Measurements from ENCODE around the gene USP53. TPM values are rescaled to one million over a fixed set of nuclear protein-coding genes. Genes with fewer than 3 reads are reported as not detected.

Gene USP53
- total RNA-seq, 1 experiment from 2014 or later = 68.0 TPM

DNA sequence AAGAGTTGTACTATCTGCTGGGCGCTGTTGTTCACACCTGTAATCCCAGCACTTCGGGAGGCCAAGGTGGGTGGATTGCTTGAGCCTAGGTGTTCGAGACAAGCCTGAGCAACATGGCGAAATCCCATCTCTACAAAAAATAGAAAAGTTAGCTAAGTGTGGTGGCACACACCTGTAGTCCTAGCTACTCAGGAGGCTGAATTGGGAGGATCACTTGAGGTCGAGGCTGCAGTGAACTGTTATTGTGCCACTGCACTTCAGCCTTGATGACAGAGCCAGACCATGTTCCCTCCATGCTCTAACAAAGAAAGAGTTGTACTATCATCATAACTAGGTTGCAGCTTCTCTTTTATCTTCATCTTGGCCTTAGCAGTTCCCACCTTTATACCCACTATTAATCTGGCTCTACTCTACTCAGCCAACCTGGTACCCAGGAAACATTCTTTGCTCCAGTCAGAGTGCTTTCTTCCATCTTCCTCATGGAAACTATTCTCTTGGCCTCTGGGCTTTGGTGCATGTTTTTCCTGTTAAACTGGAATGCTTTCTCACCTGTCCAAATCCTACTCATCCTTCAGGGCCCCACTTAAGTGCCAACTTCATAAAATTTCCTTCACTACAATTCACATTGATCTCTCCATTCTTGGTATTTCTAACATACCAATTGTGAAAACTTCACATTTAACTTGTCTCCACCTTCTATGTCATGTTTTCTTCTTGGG lies 91.2 kb downstream of the USP53 start:
- H3K4me3 Mint-ChIP-seq (ENCODE audit: unreplicated experiment) = no peak overlapping the region
- no peaks in the 10 kb centered on the region for H3K27me3 Mint-ChIP-seq (ENCODE audit: insufficient read depth, unreplicated experiment)
- CTCF ChIA-PET = interaction anchor here (0.6 to 0.9 kb wide), 2 partner anchors 10 to 13 kb away, joined by 3 read pairs; no protein-coding TSS in a partner anchor
- TF ChIP-seq CTCF (IDR thresholded peaks at IDR 0.05; ENCODE audit: unreplicated experiment) = no peak
- POLR2A ChIA-PET = no interaction called here
- no TSS peak for BruUV-seq (replicated peaks)
- intact Hi-C loops (cut with micrococcal nuclease) = no loop called here
- H3K4me1 Mint-ChIP-seq (ENCODE audit: insufficient read depth, unreplicated experiment) = peaks cover 6% of the 10 kb centered on the region
- no peaks in the 10 kb centered on the region for H3K9me3 Mint-ChIP-seq (ENCODE audit: unreplicated experiment)
- no peak for DNase-seq (ENCODE audit: unreplicated experiment)
- H3K27ac Mint-ChIP-seq (ENCODE audit: low read depth, unreplicated experiment) = no peak overlapping the region
- H3K36me3 Mint-ChIP-seq (ENCODE audit: insufficient read depth, unreplicated experiment) = peaks cover 10% of the 10 kb centered on the region

DNA sequence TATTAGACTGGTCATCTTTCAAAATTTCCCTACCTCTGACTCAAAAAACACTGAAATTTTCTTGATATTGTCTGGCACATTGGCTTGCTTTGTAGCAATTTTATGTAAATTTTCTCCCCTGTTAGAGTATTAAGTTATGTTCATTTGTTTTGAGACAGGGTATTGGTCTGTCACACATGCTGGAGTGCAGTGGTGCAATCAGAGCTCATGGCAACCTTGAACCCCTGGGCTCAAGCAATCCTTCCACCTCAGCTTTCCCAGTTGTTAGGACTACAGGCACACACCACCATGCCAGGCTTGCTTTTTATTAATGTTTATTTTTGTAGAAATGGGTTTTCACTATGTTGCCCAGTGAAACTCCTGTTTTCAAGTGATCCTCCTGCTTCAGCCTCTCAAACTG lies 91.9 kb downstream of the USP53 start:
- Mint-ChIP-seq H3K36me3 (ENCODE audit: insufficient read depth, unreplicated experiment) (peaks cover 7% of the 10 kb centered on the region), H3K9me3 (ENCODE audit: unreplicated experiment) (no peaks in the 10 kb centered on the region), H3K27me3 (ENCODE audit: insufficient read depth, unreplicated experiment) (no peaks in the 10 kb centered on the region), H3K4me1 (ENCODE audit: insufficient read depth, unreplicated experiment) (no peaks in the 10 kb centered on the region), H3K4me3 (ENCODE audit: unreplicated experiment) (no peak overlapping the region), H3K27ac (ENCODE audit: low read depth, unreplicated experiment) (no peak overlapping the region)
- DNase-seq (ENCODE audit: unreplicated experiment) = no peak
- no TSS peak for BruUV-seq (replicated peaks)
- intact Hi-C loops (cut with micrococcal nuclease) = no loop called here
- CTCF ChIA-PET = interaction anchor here (0.6 to 0.9 kb wide), 2 partner anchors 10 to 12 kb away, joined by 3 read pairs; no protein-coding TSS in a partner anchor
- TF ChIP-seq CTCF (IDR thresholded peaks at IDR 0.05; ENCODE audit: unreplicated experiment) = no peak
- POLR2A ChIA-PET = no interaction called here

DNA sequence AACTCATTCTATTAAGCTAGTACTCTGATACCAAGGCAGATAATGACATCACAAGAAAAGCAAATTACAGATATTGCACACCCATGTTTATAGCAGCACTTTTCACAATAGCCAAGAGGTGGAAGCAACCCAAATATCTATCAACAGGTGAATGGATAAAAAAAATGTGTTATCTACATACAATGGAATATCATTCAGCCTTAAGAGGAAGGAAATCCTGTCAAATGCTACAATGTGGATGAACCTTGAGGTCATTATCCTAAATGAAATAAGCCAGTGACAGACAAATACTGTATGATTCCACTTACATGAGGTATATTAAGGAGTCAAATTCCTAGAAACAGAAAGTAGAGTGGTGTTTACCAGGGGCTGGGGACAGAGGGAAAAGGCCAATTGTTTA lies 95.1 kb downstream of the USP53 start:
- no peak for TF ChIP-seq CTCF (IDR thresholded peaks at IDR 0.05; ENCODE audit: unreplicated experiment)
- no TSS peak for BruUV-seq (replicated peaks)
- Mint-ChIP-seq H3K4me1 (ENCODE audit: insufficient read depth, unreplicated experiment) (no peaks in the 10 kb centered on the region), H3K36me3 (ENCODE audit: insufficient read depth, unreplicated experiment) (no peaks in the 10 kb centered on the region), H3K27me3 (ENCODE audit: insufficient read depth, unreplicated experiment) (no peaks in the 10 kb centered on the region), H3K9me3 (ENCODE audit: unreplicated experiment) (no peaks in the 10 kb centered on the region), H3K4me3 (ENCODE audit: unreplicated experiment) (no peak overlapping the region), H3K27ac (ENCODE audit: low read depth, unreplicated experiment) (no peak overlapping the region)
- POLR2A ChIA-PET = interaction anchor here (0.8 kb wide), 1 partner anchor 759 kb away, joined by 3 read pairs; the partner anchor contains the start of gene MAD2L1
- CTCF ChIA-PET = interaction anchor here (0.7 to 1.4 kb wide), 3 partner anchors 22 to 327 kb away, joined by 3 to 4 read pairs (median 3); no protein-coding TSS in a partner anchor
- intact Hi-C loops (cut with micrococcal nuclease) = no loop called here
- DNase-seq (ENCODE audit: unreplicated experiment) = no peak

DNA sequence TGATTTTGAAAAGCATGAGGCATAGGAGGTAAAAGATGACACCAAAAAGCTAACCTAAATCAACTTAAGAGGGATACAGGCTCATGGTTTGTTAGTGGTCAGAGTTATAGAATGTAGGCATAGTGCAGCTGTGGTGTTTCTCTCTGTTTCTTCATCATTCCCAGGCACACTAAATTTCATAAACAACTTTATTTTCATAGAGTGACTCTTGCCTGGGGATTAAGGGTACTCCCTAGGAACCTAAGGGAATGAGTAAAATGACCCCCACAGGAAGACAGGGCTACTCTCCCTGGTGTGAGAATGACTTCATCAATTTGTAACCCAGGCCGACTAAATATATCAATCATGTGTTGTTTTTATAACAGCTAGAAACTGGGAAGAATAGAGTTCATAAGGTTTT lies 98.3 kb downstream of the USP53 start:
- Mint-ChIP-seq H3K27ac (ENCODE audit: low read depth, unreplicated experiment) (no peak overlapping the region), H3K9me3 (ENCODE audit: unreplicated experiment) (no peaks in the 10 kb centered on the region), H3K4me3 (ENCODE audit: unreplicated experiment) (no peak overlapping the region), H3K27me3 (ENCODE audit: insufficient read depth, unreplicated experiment) (peaks cover 2% of the 10 kb centered on the region), H3K36me3 (ENCODE audit: insufficient read depth, unreplicated experiment) (no peaks in the 10 kb centered on the region), H3K4me1 (ENCODE audit: insufficient read depth, unreplicated experiment) (no peaks in the 10 kb centered on the region)
- CTCF ChIA-PET = interaction anchor here (0.8 to 4.0 kb wide), 3 partner anchors 143 to 746 kb away, joined by 3 to 27 read pairs (median 4); partner anchors contain the start of gene PDE5A
- POLR2A ChIA-PET = interaction anchor here (1.0 to 1.1 kb wide), 2 partner anchors 10 to 12 kb away, joined by 3 read pairs; a partner anchor contains a TSS
- DNase-seq (ENCODE audit: unreplicated experiment) = no peak
- TF ChIP-seq CTCF (IDR thresholded peaks at IDR 0.05; ENCODE audit: unreplicated experiment) = no peak
- BruUV-seq (replicated peaks) = no TSS peak
- intact Hi-C loops (cut with micrococcal nuclease) = loop anchor here (5.0 kb wide), 1 partner anchor 329 kb away; no protein-coding TSS in a partner anchor
